Uterus (tissue), 2 donors: Measurements from ENCODE around the gene TDP1.

Source experiments
- POLR2A ChIP-seq, 2 donors: fragments of 450-650 bp; IDR thresholded peaks; one replicate each; pipeline ENCODE4 v1.6.1; 2016; ENCODE audit warnings: antibody characterized with exemption in 2 of 2, mild to moderate bottlenecking in 1 of 2, moderate library complexity in 1 of 2
- TF ChIP-seq, protein P1 (sequence below), 4 experiments: fragments of 200-600 bp in 2 of 4; fragments of 450-650 bp in 2 of 4; sonication (generic) in 2 of 4; IDR thresholded peaks; one replicate each; pipeline ENCODE4 v1.5.1; 2016 to 2019; ENCODE audit warnings: antibody characterized with exemption in 4 of 4, mild to moderate bottlenecking in 2 of 4, moderate library complexity in 1 of 4

DNA sequence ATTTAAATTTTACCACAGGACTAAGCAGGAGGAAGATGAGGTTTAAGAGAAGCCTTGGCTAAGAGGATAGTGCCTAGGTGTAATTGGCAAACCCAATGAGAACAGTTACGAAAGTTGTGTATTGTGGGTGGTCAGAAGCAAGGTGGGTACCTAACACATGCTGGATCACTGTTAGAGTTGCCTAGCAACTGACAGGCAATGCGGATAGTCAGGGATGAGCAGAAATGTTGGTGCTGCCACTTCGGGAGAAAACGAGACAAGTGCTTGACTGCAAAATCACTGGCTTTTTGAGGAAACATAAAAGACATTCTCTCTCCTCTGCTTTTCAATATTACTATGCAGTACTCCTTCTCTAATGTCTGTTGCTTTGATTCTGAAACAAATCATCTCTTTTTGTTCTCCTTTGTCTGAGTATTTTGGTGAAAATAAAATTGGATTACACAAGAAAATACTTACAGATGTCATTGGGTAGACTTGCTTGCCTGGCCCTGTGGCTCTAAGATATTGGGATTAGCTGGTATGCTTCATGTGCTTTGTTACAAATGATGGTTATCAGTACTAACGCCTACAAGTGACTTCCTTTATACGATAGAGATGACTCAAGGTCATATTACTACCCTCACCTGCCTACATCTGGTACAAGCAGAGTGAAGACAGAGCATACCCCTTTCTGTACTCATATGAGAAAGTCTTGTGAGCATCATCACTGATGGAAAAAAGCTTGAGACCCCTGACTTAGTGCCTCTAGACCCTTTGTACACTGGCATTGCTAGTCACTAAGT is 48.0 kb downstream of the TDP1 start:
- TF ChIP-seq, protein P1, sequence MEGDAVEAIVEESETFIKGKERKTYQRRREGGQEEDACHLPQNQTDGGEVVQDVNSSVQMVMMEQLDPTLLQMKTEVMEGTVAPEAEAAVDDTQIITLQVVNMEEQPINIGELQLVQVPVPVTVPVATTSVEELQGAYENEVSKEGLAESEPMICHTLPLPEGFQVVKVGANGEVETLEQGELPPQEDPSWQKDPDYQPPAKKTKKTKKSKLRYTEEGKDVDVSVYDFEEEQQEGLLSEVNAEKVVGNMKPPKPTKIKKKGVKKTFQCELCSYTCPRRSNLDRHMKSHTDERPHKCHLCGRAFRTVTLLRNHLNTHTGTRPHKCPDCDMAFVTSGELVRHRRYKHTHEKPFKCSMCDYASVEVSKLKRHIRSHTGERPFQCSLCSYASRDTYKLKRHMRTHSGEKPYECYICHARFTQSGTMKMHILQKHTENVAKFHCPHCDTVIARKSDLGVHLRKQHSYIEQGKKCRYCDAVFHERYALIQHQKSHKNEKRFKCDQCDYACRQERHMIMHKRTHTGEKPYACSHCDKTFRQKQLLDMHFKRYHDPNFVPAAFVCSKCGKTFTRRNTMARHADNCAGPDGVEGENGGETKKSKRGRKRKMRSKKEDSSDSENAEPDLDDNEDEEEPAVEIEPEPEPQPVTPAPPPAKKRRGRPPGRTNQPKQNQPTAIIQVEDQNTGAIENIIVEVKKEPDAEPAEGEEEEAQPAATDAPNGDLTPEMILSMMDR (IDR thresholded peaks at IDR 0.05), result no peak
- no peak for TF ChIP-seq POLR2A (IDR thresholded peaks at IDR 0.05)
